CD4-positive, alpha-beta T cell treated with Interferon gamma for 1 hour (primary cell): ENCODE data around the gene NFATC3.
A peak's percentile ranks its signal among the peaks of the same experiment; 100 is the strongest.

ENCODE experiments used
- DNase-seq: peaks from one replicate; pipeline ENCODE4 v3.0.0-alpha.2; 2020

NFATC3 gene

GRCh38 chr16:68255712-68256111, 170.5 kb downstream of the NFATC3 start:
- no peak for DNase-seq

DNA sequence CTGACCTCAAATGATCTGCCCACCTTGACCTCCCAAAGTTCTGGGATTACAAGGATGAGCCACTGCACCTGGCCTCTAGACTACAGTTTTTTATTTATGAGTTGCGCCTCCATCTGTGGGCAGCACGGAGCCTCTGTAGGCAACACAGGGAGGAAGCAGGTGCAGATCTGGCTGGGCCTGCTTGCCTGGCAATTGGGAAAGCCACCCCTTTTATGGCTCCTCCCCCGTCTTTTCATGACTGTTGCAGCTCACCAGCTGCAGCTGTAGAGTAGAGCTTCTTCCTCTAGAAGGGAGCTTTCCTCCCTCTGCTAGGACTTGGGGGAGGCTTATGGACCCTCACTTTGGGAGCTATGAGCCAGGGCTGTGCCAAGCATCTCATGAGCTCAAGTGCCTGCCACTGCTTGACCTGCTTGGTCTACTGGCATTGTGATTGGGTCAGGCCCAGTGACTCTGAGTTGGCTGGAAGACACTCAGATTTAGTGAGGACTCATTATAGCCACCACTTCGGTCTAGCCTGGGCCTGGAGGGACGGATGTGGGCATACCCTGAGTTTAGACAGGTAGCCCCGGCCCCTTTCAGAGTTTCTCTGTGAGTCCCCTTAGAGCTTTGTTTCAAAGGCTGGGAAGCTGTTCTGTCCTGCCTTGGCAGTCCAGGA, 172.2 kb downstream of the NFATC3 start:
- peak; percentile 36 for DNase-seq

DNA sequence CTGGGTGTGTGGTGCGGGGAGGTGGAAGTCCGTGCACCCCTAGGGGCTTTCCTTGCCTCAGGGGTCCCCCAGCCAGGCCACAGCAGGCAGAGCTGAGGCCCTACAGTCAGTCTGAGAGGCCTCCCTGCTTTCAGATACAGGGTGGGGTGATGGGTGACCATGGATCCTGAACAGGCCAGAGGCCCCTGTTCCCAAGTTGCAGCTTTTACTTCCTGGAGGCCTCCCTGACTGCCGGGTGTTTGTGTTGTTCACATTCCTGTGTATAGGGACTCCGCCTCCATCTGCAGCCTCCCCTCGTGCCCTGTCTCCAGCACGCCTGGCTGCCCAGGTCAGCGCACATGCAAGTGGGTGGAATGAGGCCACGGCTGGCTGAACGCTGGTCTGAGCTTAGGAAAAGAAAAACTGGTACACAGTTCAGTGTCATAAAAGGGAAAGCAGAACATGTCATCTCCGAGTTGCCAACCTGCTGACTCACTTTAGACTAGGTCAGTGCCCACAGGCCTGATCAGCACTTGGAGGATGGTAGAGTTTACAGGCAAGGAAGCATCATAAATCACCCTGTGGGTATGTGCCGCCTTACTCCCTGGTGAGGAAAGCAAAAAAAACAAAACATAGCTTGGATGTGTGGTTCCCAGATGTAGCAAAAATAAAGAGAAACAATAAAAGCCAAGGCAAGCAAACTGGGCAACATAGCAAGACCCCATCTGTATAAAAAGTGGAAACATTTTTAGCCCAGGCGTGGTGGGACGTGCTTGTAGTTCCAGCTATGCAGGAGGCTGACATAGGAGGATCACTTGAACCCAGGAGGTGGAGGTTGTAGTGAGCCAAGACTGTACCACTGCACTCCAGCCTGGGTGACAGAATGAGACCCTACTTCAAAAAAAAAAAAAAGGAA, 173.0 kb downstream of the NFATC3 start:
- no peak for DNase-seq

GRCh38 chr16:68259007-68259825, 174.0 kb downstream of the NFATC3 start:
- DNase-seq, result no peak

DNA sequence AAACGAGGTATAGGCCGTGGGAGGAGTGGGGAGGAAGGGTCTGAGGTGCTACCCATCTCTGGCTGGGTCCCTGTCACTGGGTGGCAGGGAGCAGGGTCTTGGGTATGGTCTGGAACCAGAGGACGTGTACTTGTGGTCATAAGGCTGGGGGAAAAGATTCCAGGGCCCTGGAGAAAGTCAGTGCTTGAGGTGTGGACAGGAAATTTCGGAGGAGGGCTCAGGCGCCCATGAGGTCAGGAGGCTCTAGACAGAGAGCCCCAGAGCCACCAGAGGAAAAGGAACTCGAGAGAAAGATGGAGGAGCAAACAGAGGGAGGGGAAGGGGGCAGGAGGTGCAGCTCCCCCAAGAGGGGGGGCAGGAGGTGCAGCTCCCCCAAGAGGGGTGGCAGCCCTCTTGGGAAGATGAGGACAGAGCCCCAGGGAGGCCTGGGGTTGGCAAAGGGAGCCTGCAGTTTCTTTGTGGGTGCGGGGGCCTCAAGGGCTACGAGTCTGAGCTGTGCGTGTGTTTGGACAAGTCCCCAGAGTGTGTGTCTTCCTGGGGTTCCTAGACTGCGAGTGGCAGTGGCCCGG, 178.5 kb downstream of the NFATC3 start:
- no peak for DNase-seq

DNA sequence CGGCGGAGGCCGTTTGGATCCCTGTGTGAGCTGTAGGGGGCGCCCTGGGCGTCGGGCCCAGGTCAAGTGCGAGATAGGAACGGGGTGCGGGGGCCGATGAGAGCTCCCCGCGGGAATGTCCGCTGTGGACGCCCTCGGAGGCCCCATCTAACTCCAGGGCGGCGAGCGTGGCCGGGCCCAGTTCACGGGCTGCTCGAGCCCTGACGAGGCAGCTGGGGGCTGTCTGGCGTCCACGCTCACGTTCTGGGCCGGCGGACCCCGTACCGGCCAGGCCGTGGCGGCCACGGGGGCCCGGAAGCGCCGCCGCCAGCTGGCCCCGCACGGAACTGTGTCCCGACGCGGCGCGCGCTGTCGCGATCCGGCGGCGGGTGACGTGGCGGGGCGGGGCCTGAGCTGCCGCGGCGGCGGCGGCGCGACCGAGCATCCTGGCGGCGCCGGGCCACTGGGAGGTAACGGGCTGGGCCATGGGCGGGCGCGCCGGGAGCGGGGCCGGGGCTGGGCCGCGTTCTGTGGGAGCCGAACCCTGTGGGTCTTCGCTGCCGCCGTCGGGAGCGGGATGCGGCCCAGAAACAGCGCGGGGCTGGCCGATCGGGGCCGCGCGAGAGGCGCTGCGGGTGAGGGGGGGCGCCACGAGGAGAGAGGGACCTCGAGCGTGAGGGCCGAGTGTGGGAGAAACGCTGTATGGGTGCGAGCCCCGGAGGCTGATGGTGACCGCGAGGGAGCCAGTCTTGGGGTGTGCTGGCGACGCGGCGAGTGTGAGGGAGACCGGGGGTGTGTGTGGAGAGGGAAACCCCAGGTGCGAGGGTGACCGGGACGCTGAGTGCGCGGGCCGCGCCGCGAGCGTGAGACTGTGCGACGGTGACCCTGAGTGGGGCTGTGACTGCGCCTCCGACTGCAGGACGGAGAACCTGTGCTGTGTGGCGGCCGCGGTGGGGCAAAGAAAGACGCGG, 179.2 kb downstream of the NFATC3 start, which contains the start of gene SLC7A6:
TSS of gene SLC7A6 (plus strand) at position 399 of the 950 bp plus-strand sequence. CDS start 10,201 bp downstream, outside the sequence.
- DNase-seq, result peak; percentile 81

GRCh38 chr16:68265078-68265920, 180.1 kb downstream of the NFATC3 start:
- peak; percentile 32 for DNase-seq

GRCh38 chr16:68267612-68268405, 182.6 kb downstream of the NFATC3 start:
- no peak for DNase-seq

DNA sequence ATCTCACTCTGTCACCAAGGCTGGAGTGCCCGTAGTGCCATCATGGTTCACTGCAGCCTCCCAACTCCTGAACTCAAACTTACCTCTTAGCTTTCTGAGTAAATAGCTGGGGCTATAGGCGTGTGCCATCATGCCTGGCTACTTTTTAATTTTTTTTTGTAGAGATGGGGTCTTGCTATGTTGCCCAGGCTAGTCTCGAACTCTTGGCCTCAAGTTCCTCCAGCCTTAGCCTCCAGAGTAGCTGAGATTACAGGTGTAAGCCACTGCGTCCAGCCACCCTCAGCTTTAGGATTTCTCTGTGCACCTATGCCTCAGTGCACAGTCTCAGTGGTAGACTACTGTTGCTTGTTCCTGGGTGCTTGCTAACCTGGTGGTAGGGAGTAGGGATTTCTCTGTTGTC, 184.6 kb downstream of the NFATC3 start:
- DNase-seq, result no peak

DNA sequence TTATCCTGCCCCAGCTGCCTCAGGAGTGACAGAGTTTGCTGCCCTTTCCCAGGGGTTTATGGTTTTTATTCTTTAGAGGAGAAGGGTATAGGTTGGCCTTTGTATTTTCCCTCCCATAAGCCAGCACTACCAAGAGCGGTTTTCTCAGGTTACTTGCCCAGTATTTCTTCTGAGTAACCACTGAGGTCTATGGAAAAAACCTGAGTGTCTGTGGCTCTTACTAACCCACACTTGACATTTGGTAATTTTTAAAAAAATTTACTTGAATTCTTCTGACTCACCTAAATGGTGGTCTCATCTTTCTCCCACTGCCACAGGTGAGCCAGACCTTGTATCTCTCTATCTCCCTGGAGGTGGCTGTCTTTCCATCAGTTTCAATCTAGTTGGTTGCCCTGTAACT, 185.2 kb downstream of the NFATC3 start:
- no peak for DNase-seq

- DNase-seq, result peak; percentile 41
These were observed 187.5 kb downstream of the NFATC3 start for GRCh38 chr16:68272507-68273209.

GRCh38 chr16:68273459-68273858, 188.3 kb downstream of the NFATC3 start:
- DNase-seq, result no peak

DNA sequence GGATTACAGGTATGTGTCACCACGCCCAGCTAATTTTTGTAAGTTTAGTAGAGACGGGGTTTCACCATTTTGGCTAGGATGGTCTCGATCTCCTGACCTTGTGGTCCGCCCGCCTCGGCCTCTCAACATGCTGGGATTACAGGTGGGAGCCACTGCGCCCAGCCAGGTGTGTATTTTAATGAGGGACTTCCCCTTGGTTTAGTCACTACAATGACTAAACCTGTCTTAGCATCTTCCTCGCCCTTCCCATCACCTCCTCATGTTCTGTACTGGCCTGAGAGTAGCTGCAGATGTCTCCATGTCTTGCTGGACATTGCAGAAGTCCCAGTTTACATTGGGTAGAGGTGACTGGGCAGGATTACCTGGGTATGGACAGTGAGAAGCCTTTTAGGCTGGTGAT, 188.7 kb downstream of the NFATC3 start:
- no peak for DNase-seq

DNA sequence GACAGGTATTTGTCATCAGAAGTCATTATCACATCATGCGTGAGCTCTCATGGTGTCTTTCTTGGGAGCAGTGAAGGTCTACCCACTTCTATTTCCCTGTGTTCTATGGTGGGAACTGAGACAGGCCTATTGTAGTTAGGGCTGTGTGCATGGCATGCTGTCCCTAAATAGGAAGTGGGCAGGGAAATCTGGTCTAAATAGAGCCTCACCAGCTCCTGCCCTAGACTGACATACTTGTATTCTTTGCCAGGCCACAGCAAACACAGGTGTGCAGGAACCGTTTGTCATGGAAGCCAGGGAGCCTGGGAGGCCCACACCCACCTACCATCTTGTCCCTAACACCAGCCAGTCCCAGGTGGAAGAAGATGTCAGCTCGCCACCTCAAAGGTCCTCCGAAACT, 189.3 kb downstream of the NFATC3 start:
- no peak for DNase-seq

GRCh38 chr16:68275611-68276191, 190.5 kb downstream of the NFATC3 start:
- peak; percentile 28 for DNase-seq

DNA sequence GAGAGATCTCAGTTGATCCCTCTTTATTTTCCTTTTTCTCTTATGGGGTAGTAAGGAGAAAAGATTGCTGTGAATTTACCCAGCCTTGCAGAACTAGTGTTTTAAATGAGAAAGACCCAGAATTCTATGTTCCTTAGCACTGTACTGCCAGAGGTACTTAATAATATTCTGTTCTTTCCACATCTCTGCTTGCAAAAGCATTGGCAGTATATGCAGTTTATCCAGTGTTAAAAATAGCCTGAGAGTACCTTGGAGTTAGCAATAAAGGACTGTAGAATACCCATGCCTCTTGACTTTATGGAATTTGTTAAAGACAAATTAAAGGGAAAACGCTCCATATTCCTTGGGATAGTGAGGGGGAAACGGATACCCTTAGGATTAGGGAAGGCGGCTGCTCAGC, 191.1 kb downstream of the NFATC3 start:
- DNase-seq, result no peak
